ENCODE measurements around the gene IL18RAP.

The IL18RAP gene

GRCh38 chr2:102480285-102481195, 57.6 kb downstream of the IL18RAP start:
- H3K27ac Mint-ChIP-seq, result no peak overlapping the region
- H3K4me3 Mint-ChIP-seq, result no peak overlapping the region
- H3K27me3 Mint-ChIP-seq (ENCODE audit: low read depth), result peaks cover 4% of the 10 kb centered on the region

GRCh38 chr2:102481931-102482330, 59.0 kb downstream of the IL18RAP start:
- Mint-ChIP-seq H3K4me3 (no peak overlapping the region), H3K9me3 (no peaks in the 10 kb centered on the region)
- TF ChIP-seq CTCF (IDR thresholded peaks at IDR 0.05; ENCODE audit: unreplicated experiment in 3 of 3), result no peak

More at GRCh38 chr2:102480285-102481195, 57.6 kb downstream of the IL18RAP start:
- Mint-ChIP-seq H3K9me3 (no peaks in the 10 kb centered on the region), H3K36me3 (ENCODE audit: low read depth) (no peaks in the 10 kb centered on the region), H3K4me1 (peaks cover 20% of the 10 kb centered on the region)
- no peak for TF ChIP-seq CTCF (IDR thresholded peaks at IDR 0.05; ENCODE audit: unreplicated experiment in 3 of 3)

GRCh38 chr2:102483086-102483485, 60.1 kb downstream of the IL18RAP start:
- H3K4me3 Mint-ChIP-seq, result no peak overlapping the region
- TF ChIP-seq CTCF (IDR thresholded peaks at IDR 0.05; ENCODE audit: unreplicated experiment in 3 of 3), result no peak
- no peaks in the 10 kb centered on the region for H3K36me3 Mint-ChIP-seq (ENCODE audit: low read depth)
- peaks cover 23% of the 10 kb centered on the region for H3K4me1 Mint-ChIP-seq
- H3K27me3 Mint-ChIP-seq (ENCODE audit: low read depth), result peaks cover under 1% of the 10 kb centered on the region
- no peak overlapping the region for H3K27ac Mint-ChIP-seq
- no peaks in the 10 kb centered on the region for H3K9me3 Mint-ChIP-seq

More at GRCh38 chr2:102481931-102482330, 59.0 kb downstream of the IL18RAP start:
- H3K36me3 Mint-ChIP-seq (ENCODE audit: low read depth), result no peaks in the 10 kb centered on the region
- no peak overlapping the region for H3K27ac Mint-ChIP-seq
- peaks cover 21% of the 10 kb centered on the region for H3K4me1 Mint-ChIP-seq
- H3K27me3 Mint-ChIP-seq (ENCODE audit: low read depth), result peaks cover 4% of the 10 kb centered on the region

GRCh38 chr2:102484310-102485061, 61.5 kb downstream of the IL18RAP start:
- Mint-ChIP-seq H3K4me3 (no peak overlapping the region), H3K4me1 (peaks cover 23% of the 10 kb centered on the region)
- no peak for TF ChIP-seq CTCF (IDR thresholded peaks at IDR 0.05; ENCODE audit: unreplicated experiment in 3 of 3)

GRCh38 chr2:102485147-102485785, 62.3 kb downstream of the IL18RAP start:
- Mint-ChIP-seq H3K27me3 (ENCODE audit: low read depth) (peaks cover 4% of the 10 kb centered on the region), H3K27ac (no peak overlapping the region), H3K4me3 (no peak overlapping the region), H3K36me3 (ENCODE audit: low read depth) (no peaks in the 10 kb centered on the region), H3K4me1 (peaks cover 23% of the 10 kb centered on the region), H3K9me3 (peaks cover 7% of the 10 kb centered on the region)
- TF ChIP-seq CTCF (IDR thresholded peaks at IDR 0.05; ENCODE audit: unreplicated experiment in 3 of 3), result no peak

More at GRCh38 chr2:102484310-102485061, 61.5 kb downstream of the IL18RAP start:
- H3K27ac Mint-ChIP-seq, result no peak overlapping the region
- H3K9me3 Mint-ChIP-seq, result peaks cover 3% of the 10 kb centered on the region
- H3K36me3 Mint-ChIP-seq (ENCODE audit: low read depth), result no peaks in the 10 kb centered on the region
- H3K27me3 Mint-ChIP-seq (ENCODE audit: low read depth), result peaks cover 4% of the 10 kb centered on the region
